DND-41 (cell line): Measurements from ENCODE around the gene ZNF660.

Experiments used
- ATAC-seq: fragments of 200-7000 bp; cut with Tn5 transposase; 3 replicates; pipeline ENCODE4 v1.9.1; 2021; ENCODE audit warnings: low read depth; ENCODE audit not compliant: insufficient read depth
- DNase-seq: peaks from one replicate; pipeline ENCODE4 v3.0.0-alpha.2; 2020
- H2AFZ ChIP-seq: 2 replicates; pipeline ENCODE4 v1.6.0; 2012; ENCODE audit warnings: low read depth, low read length
- H3K27ac ChIP-seq: 2 replicates; pipeline ENCODE4 v1.5.1; 2012; ENCODE audit warnings: low read length, inconsistent platforms
- H3K27me3 ChIP-seq: fragments of 200-600 bp; sonication (generic); 2 replicates; pipeline ENCODE4 v1.6.0; 2012; ENCODE audit warnings: low read length, mild to moderate bottlenecking, inconsistent platforms; ENCODE audit not compliant: insufficient read depth, poor library complexity
- H3K36me3 ChIP-seq: 2 replicates; pipeline ENCODE4 v1.5.1; 2012; ENCODE audit warnings: low read length, inconsistent platforms; ENCODE audit not compliant: insufficient read depth
- H3K4me1 ChIP-seq: 2 replicates; pipeline ENCODE4 v1.5.1; 2012; ENCODE audit warnings: mild to moderate bottlenecking, low read length; ENCODE audit not compliant: insufficient read depth
- H3K4me2 ChIP-seq: 2 replicates; pipeline ENCODE4 v1.6.0; 2012; ENCODE audit warnings: mild to moderate bottlenecking, moderate library complexity, low read length, inconsistent platforms; ENCODE audit not compliant: insufficient read depth
- H3K4me3 ChIP-seq, 2 experiments: fragments of 200-600 bp in 1 of 2; shearing (Covaris generic) in 1 of 2; 2 replicates each; pipeline ENCODE4 v1.5.1; 2012 to 2016; ENCODE audit warnings: inconsistent platforms in 2 of 2, low read length in 2 of 2, mild to moderate bottlenecking in 2 of 2, low read depth in 1 of 2, moderate library complexity in 1 of 2
- H3K79me2 ChIP-seq: 2 replicates; pipeline ENCODE4 v1.6.0; 2012; ENCODE audit warnings: low read length, inconsistent platforms; ENCODE audit not compliant: insufficient read depth
- H3K9ac ChIP-seq: 2 replicates; pipeline ENCODE4 v1.6.0; 2012; ENCODE audit warnings: low read depth, mild to moderate bottlenecking, inconsistent platforms, low read length, moderate library complexity
- H3K9me3 ChIP-seq: 2 replicates; pipeline ENCODE4 v1.5.1; 2012; ENCODE audit warnings: low read length, moderate library complexity, mild to moderate bottlenecking, inconsistent platforms; ENCODE audit not compliant: insufficient read depth, severe bottlenecking
- H4K20me1 ChIP-seq: 2 replicates; pipeline ENCODE4 v1.6.0; 2012; ENCODE audit warnings: low read length; ENCODE audit not compliant: insufficient read depth
- CTCF ChIP-seq: IDR thresholded peaks from 2 replicates; pipeline ENCODE4 v1.5.1; 2012; ENCODE audit warnings: borderline replicate concordance, low read length, moderate library complexity, mild to moderate bottlenecking; ENCODE audit not compliant: poor library complexity, severe bottlenecking; ENCODE audit errors: extremely low read depth
- EZH2 ChIP-seq: IDR thresholded peaks from 3 replicates; pipeline ENCODE4 v1.6.1; 2012; ENCODE audit warnings: borderline replicate concordance, low read depth, mild to moderate bottlenecking, moderate library complexity, low read length, inconsistent platforms; ENCODE audit not compliant: severe bottlenecking

ZNF660 gene

GRCh38 chr3:44642337-44642736, 57.6 kb downstream of the ZNF660 start:
- peaks cover 78% of the 10 kb centered on the region for H3K36me3 ChIP-seq
- peaks cover 8% of the 10 kb centered on the region for H3K9me3 ChIP-seq
- TF ChIP-seq CTCF (no peak), EZH2 (no peak)
- H3K9ac ChIP-seq: no peak overlapping the region
- H3K27me3 ChIP-seq: no peaks in the 10 kb centered on the region
- H3K4me1 ChIP-seq: no peaks in the 10 kb centered on the region
- no peaks in the 10 kb centered on the region; the same call in 1 of the 2 replicates for H4K20me1 ChIP-seq
- H3K4me2 ChIP-seq: no peak overlapping the region
- H3K79me2 ChIP-seq: peaks cover 23% of the 10 kb centered on the region; the same call in 1 of the 2 replicates
- ATAC-seq (no peak), DNase-seq (no peak)
- H3K4me3 ChIP-seq: no peak overlapping the region
- no peak overlapping the region for H3K27ac ChIP-seq
- H2AFZ ChIP-seq: no peak overlapping the region

GRCh38 chr3:44643024-44643423, 58.3 kb downstream of the ZNF660 start:
- DNase-seq (no peak), ATAC-seq (no peak)
- peaks cover 17% of the 10 kb centered on the region; the same call in 1 of the 2 replicates for H3K79me2 ChIP-seq
- H3K4me2 ChIP-seq: no peak overlapping the region
- TF ChIP-seq EZH2 (no peak), CTCF (no peak)
- H3K4me1 ChIP-seq: no peaks in the 10 kb centered on the region
- H3K9me3 ChIP-seq: peaks cover 8% of the 10 kb centered on the region
- no peak overlapping the region for H3K27ac ChIP-seq
- H3K27me3 ChIP-seq: no peaks in the 10 kb centered on the region
- H3K4me3 ChIP-seq: no peak overlapping the region
- no peaks in the 10 kb centered on the region; the same call in 1 of the 2 replicates for H4K20me1 ChIP-seq
- no peak overlapping the region for H3K9ac ChIP-seq
- peaks cover 71% of the 10 kb centered on the region for H3K36me3 ChIP-seq
- no peak overlapping the region for H2AFZ ChIP-seq

DNA sequence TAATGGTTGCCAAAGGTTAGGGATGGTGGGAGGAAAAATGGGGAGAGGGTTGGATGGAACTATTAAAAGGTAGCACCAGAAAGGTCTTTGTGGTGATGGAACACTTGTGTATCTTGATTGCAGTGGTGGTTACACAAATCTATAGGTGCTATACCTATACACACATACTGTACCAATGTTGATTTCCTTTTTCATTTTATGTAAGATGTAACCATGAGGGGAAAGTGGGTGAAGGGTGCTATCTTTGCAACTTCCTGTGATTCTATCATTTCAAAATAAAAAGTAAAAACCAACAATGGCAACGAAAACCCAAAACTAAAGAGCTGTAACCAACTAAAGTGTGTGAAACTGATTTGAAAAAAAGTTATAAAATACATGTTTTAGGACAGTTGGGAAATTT, 63.0 kb downstream of the ZNF660 start:
- no peak overlapping the region for H3K27ac ChIP-seq
- no peaks in the 10 kb centered on the region for H3K9me3 ChIP-seq
- DNase-seq: no peak
- no peaks in the 10 kb centered on the region for H3K79me2 ChIP-seq
- ATAC-seq: no peak
- H3K27me3 ChIP-seq: no peaks in the 10 kb centered on the region
- TF ChIP-seq CTCF: no peak
- TF ChIP-seq EZH2: no peak
- H3K36me3 ChIP-seq: peaks cover 25% of the 10 kb centered on the region
- no peak overlapping the region for H3K9ac ChIP-seq
- H2AFZ ChIP-seq: no peak overlapping the region
- no peaks in the 10 kb centered on the region for H3K4me1 ChIP-seq
- H3K4me2 ChIP-seq: no peak overlapping the region
- H3K4me3 ChIP-seq: no peak overlapping the region
- no peaks in the 10 kb centered on the region for H4K20me1 ChIP-seq
